Measurements from ENCODE around the gene TSPAN7.

The TSPAN7 gene

GRCh38 chrX:38595801-38596200 lies 34.5 kb downstream of the TSPAN7 start:
- DNase-seq = no peak

- no peak for DNase-seq
Measured at GRCh38 chrX:38596939-38597338, 35.6 kb downstream of the TSPAN7 start.

GRCh38 chrX:38599796-38600755 lies 38.7 kb downstream of the TSPAN7 start:
- no peak for DNase-seq

- DNase-seq = no peak
Measured at GRCh38 chrX:38601866-38602265, 40.5 kb downstream of the TSPAN7 start.

GRCh38 chrX:38606821-38607220 lies 45.5 kb downstream of the TSPAN7 start:
- no peak for DNase-seq

- no peak for DNase-seq
Measured at GRCh38 chrX:38607976-38608375, 46.6 kb downstream of the TSPAN7 start.

GRCh38 chrX:38610849-38611248 lies 49.5 kb downstream of the TSPAN7 start:
- no peak for DNase-seq

- DNase-seq = no peak
Measured at GRCh38 chrX:38612281-38612680, 50.9 kb downstream of the TSPAN7 start.

GRCh38 chrX:38614485-38614884 lies 53.1 kb downstream of the TSPAN7 start:
- no peak for DNase-seq

GRCh38 chrX:38616904-38617303 lies 55.6 kb downstream of the TSPAN7 start:
- no peak for DNase-seq

GRCh38 chrX:38618180-38618579 lies 56.8 kb downstream of the TSPAN7 start:
- no peak for DNase-seq

GRCh38 chrX:38620623-38621022 lies 59.3 kb downstream of the TSPAN7 start:
- DNase-seq = no peak

GRCh38 chrX:38626296-38626695 lies 65.0 kb downstream of the TSPAN7 start:
- DNase-seq = no peak

GRCh38 chrX:38627683-38628082 lies 66.3 kb downstream of the TSPAN7 start:
- no peak for DNase-seq

GRCh38 chrX:38628587-38628986 lies 67.2 kb downstream of the TSPAN7 start:
- DNase-seq = no peak

- no peak for DNase-seq
Measured at GRCh38 chrX:38632516-38632915, 71.2 kb downstream of the TSPAN7 start.

- no peak for DNase-seq
Measured at GRCh38 chrX:38634665-38635064, 73.3 kb downstream of the TSPAN7 start.

- DNase-seq = no peak
Measured at GRCh38 chrX:38636949-38637819, 75.8 kb downstream of the TSPAN7 start.

- DNase-seq = no peak
Measured at GRCh38 chrX:38638952-38639529, 77.7 kb downstream of the TSPAN7 start.

- DNase-seq = no peak
Measured at GRCh38 chrX:38639730-38640129, 78.4 kb downstream of the TSPAN7 start.

- DNase-seq = no peak
Measured at GRCh38 chrX:38641197-38641596, 79.9 kb downstream of the TSPAN7 start.

- no peak for DNase-seq
Measured at GRCh38 chrX:38643903-38644302, 82.6 kb downstream of the TSPAN7 start.

GRCh38 chrX:38646129-38646528 lies 84.8 kb downstream of the TSPAN7 start:
- DNase-seq = no peak
